GM23338 (cell line): ENCODE measurements around the gene C1QTNF5.

Experiments used
- CREB1 ChIP-seq: fragments of 250-450 bp; sonication (Bioruptor Pico); IDR thresholded peaks from 2 replicates; pipeline ENCODE4 v1.5.0; 2020; ENCODE audit warnings: low read depth, mild to moderate bottlenecking, moderate library complexity
- EZH2 ChIP-seq: fragments of 200-600 bp; sonication (generic); IDR thresholded peaks from one replicate; pipeline ENCODE4 v1.8.0; 2017; ENCODE audit warnings: antibody characterized with exemption, mild to moderate bottlenecking, low read depth; ENCODE audit not compliant: unreplicated experiment
- EZH2phosphoT487 ChIP-seq: fragments of 200-600 bp; sonication (generic); IDR thresholded peaks from one replicate; pipeline ENCODE4 v1.8.1; 2018; ENCODE audit warnings: antibody characterized with exemption; ENCODE audit not compliant: unreplicated experiment
- JUNB ChIP-seq: IDR thresholded peaks from one replicate; pipeline ENCODE4 v1.6.1; 2016; ENCODE audit warnings: antibody characterized with exemption; ENCODE audit not compliant: unreplicated experiment
- POLR2AphosphoS5 ChIP-seq: IDR thresholded peaks from 2 replicates; pipeline ENCODE4 v1.6.1; 2016; ENCODE audit warnings: antibody characterized with exemption, low read depth
- STAT1 ChIP-seq: IDR thresholded peaks from one replicate; pipeline ENCODE4 v1.6.1; 2016; ENCODE audit warnings: antibody characterized with exemption; ENCODE audit not compliant: unreplicated experiment
- ZNF114 ChIP-seq: fragments of 250-450 bp; sonication (Bioruptor Pico); IDR thresholded peaks from 2 replicates; pipeline ENCODE4 v1.5.0; 2020; ENCODE audit warnings: mild to moderate bottlenecking, moderate library complexity
- ZNF331 ChIP-seq: fragments of 250-450 bp; sonication (Bioruptor Pico); IDR thresholded peaks from 2 replicates; pipeline ENCODE4 v1.5.0; 2020; ENCODE audit warnings: low read depth, mild to moderate bottlenecking, moderate library complexity
- TF ChIP-seq, protein P1 (sequence below), 2 experiments: fragments of 200-600 bp in 1 of 2; sonication (generic) in 1 of 2; conservative IDR thresholded peaks; 2 replicates each; pipeline versions ENCODE4 v1.5.1 to v1.6.1; 2016 to 2017; ENCODE audit warnings: antibody characterized with exemption in 2 of 2, low read depth in 2 of 2, mild to moderate bottlenecking in 2 of 2, moderate library complexity in 1 of 2
- TF ChIP-seq, protein P2 (sequence below): fragments of 250-450 bp; sonication (Bioruptor Pico); IDR thresholded peaks from 2 replicates; pipeline ENCODE4 v1.5.0; 2020; ENCODE audit warnings: mild to moderate bottlenecking, moderate library complexity
- TF ChIP-seq, protein P3 (sequence below): IDR thresholded peaks from one replicate; pipeline ENCODE4 v1.6.1; 2018; ENCODE audit warnings: antibody characterized with exemption; ENCODE audit not compliant: unreplicated experiment
- TF ChIP-seq, protein P4 (sequence below): IDR thresholded peaks from 2 replicates; pipeline ENCODE4 v1.6.1; 2016; ENCODE audit warnings: antibody characterized with exemption

DNA sequence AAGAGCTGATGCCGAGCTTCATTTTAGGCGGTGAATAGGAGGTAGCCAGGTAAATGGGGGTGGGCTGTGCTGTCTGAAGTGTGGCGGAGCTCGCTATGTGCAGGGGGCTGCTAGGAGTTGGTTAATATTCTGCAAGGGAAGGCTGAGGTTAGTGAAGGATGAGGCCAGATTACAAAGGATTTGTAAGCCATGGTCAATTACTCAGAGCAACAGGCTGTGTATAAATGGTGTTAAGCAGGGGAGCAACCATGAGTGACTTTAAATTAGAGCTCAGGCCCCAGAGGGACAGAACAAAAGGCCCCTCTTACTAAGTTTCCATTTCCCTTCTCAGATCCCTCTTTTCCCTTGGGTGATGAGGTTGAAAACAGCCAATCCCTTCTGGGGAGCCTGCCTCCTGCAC, 16.5 kb downstream of the C1QTNF5 start:
- TF ChIP-seq EZH2phosphoT487 (no peak), EZH2 (no peak), CREB1 (CRISPR knock-in tag) (no peak), POLR2AphosphoS5 (no peak), JUNB (no peak), ZNF114 (CRISPR knock-in tag) (no peak), ZNF331 (CRISPR knock-in tag) (no peak), STAT1 (no peak)
- TF ChIP-seq, protein P1, sequence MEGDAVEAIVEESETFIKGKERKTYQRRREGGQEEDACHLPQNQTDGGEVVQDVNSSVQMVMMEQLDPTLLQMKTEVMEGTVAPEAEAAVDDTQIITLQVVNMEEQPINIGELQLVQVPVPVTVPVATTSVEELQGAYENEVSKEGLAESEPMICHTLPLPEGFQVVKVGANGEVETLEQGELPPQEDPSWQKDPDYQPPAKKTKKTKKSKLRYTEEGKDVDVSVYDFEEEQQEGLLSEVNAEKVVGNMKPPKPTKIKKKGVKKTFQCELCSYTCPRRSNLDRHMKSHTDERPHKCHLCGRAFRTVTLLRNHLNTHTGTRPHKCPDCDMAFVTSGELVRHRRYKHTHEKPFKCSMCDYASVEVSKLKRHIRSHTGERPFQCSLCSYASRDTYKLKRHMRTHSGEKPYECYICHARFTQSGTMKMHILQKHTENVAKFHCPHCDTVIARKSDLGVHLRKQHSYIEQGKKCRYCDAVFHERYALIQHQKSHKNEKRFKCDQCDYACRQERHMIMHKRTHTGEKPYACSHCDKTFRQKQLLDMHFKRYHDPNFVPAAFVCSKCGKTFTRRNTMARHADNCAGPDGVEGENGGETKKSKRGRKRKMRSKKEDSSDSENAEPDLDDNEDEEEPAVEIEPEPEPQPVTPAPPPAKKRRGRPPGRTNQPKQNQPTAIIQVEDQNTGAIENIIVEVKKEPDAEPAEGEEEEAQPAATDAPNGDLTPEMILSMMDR (conservative IDR thresholded peaks at IDR 0.05; ENCODE audit: low read depth in 2 of 2), result no peak
- TF ChIP-seq, protein P2, sequence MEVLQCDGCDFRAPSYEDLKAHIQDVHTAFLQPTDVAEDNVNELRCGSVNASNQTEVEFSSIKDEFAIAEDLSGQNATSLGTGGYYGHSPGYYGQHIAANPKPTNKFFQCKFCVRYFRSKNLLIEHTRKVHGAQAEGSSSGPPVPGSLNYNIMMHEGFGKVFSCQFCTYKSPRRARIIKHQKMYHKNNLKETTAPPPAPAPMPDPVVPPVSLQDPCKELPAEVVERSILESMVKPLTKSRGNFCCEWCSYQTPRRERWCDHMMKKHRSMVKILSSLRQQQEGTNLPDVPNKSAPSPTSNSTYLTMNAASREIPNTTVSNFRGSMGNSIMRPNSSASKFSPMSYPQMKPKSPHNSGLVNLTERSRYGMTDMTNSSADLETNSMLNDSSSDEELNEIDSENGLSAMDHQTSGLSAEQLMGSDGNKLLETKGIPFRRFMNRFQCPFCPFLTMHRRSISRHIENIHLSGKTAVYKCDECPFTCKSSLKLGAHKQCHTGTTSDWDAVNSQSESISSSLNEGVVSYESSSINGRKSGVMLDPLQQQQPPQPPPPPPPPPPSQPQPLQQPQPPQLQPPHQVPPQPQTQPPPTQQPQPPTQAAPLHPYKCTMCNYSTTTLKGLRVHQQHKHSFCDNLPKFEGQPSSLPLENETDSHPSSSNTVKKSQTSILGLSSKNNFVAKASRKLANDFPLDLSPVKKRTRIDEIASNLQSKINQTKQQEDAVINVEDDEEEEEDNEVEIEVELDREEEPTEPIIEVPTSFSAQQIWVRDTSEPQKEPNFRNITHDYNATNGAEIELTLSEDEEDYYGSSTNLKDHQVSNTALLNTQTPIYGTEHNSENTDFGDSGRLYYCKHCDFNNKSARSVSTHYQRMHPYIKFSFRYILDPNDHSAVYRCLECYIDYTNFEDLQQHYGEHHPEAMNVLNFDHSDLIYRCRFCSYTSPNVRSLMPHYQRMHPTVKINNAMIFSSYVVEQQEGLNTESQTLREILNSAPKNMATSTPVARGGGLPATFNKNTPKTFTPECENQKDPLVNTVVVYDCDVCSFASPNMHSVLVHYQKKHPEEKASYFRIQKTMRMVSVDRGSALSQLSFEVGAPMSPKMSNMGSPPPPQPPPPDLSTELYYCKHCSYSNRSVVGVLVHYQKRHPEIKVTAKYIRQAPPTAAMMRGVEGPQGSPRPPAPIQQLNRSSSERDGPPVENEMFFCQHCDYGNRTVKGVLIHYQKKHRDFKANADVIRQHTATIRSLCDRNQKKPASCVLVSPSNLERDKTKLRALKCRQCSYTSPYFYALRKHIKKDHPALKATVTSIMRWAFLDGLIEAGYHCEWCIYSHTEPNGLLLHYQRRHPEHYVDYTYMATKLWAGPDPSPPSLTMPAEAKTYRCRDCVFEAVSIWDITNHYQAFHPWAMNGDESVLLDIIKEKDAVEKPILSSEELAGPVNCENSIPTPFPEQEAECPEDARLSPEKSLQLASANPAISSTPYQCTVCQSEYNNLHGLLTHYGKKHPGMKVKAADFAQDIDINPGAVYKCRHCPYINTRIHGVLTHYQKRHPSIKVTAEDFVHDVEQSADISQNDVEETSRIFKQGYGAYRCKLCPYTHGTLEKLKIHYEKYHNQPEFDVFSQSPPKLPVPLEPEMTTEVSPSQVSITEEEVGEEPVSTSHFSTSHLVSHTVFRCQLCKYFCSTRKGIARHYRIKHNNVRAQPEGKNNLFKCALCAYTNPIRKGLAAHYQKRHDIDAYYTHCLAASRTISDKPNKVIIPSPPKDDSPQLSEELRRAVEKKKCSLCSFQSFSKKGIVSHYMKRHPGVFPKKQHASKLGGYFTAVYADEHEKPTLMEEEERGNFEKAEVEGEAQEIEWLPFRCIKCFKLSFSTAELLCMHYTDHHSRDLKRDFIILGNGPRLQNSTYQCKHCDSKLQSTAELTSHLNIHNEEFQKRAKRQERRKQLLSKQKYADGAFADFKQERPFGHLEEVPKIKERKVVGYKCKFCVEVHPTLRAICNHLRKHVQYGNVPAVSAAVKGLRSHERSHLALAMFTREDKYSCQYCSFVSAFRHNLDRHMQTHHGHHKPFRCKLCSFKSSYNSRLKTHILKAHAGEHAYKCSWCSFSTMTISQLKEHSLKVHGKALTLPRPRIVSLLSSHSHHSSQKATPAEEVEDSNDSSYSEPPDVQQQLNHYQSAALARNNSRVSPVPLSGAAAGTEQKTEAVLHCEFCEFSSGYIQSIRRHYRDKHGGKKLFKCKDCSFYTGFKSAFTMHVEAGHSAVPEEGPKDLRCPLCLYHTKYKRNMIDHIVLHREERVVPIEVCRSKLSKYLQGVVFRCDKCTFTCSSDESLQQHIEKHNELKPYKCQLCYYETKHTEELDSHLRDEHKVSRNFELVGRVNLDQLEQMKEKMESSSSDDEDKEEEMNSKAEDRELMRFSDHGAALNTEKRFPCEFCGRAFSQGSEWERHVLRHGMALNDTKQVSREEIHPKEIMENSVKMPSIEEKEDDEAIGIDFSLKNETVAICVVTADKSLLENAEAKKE (CRISPR knock-in tag), result no peak
- TF ChIP-seq, protein P3, sequence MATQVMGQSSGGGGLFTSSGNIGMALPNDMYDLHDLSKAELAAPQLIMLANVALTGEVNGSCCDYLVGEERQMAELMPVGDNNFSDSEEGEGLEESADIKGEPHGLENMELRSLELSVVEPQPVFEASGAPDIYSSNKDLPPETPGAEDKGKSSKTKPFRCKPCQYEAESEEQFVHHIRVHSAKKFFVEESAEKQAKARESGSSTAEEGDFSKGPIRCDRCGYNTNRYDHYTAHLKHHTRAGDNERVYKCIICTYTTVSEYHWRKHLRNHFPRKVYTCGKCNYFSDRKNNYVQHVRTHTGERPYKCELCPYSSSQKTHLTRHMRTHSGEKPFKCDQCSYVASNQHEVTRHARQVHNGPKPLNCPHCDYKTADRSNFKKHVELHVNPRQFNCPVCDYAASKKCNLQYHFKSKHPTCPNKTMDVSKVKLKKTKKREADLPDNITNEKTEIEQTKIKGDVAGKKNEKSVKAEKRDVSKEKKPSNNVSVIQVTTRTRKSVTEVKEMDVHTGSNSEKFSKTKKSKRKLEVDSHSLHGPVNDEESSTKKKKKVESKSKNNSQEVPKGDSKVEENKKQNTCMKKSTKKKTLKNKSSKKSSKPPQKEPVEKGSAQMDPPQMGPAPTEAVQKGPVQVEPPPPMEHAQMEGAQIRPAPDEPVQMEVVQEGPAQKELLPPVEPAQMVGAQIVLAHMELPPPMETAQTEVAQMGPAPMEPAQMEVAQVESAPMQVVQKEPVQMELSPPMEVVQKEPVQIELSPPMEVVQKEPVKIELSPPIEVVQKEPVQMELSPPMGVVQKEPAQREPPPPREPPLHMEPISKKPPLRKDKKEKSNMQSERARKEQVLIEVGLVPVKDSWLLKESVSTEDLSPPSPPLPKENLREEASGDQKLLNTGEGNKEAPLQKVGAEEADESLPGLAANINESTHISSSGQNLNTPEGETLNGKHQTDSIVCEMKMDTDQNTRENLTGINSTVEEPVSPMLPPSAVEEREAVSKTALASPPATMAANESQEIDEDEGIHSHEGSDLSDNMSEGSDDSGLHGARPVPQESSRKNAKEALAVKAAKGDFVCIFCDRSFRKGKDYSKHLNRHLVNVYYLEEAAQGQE, result no peak
- TF ChIP-seq, protein P4, sequence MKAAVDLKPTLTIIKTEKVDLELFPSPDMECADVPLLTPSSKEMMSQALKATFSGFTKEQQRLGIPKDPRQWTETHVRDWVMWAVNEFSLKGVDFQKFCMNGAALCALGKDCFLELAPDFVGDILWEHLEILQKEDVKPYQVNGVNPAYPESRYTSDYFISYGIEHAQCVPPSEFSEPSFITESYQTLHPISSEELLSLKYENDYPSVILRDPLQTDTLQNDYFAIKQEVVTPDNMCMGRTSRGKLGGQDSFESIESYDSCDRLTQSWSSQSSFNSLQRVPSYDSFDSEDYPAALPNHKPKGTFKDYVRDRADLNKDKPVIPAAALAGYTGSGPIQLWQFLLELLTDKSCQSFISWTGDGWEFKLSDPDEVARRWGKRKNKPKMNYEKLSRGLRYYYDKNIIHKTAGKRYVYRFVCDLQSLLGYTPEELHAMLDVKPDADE, result no peak
